ENCODE data around the gene MARCHF6. TPM values are rescaled to one million over a fixed set of nuclear protein-coding genes. Genes with fewer than 3 reads are reported as not detected.
A peak's percentile ranks its signal among the peaks of the same experiment; 100 is the strongest.
"Not testable (repeated sequence)": the region's sequence is repeated elsewhere in the genome, so short reads cannot be mapped to it uniquely, and the experiment has no call there.

Gene MARCHF6
- total RNA-seq, 4 donors from 2014 or later = 27.6 to 67.1 (median 37.0) TPM

DNA sequence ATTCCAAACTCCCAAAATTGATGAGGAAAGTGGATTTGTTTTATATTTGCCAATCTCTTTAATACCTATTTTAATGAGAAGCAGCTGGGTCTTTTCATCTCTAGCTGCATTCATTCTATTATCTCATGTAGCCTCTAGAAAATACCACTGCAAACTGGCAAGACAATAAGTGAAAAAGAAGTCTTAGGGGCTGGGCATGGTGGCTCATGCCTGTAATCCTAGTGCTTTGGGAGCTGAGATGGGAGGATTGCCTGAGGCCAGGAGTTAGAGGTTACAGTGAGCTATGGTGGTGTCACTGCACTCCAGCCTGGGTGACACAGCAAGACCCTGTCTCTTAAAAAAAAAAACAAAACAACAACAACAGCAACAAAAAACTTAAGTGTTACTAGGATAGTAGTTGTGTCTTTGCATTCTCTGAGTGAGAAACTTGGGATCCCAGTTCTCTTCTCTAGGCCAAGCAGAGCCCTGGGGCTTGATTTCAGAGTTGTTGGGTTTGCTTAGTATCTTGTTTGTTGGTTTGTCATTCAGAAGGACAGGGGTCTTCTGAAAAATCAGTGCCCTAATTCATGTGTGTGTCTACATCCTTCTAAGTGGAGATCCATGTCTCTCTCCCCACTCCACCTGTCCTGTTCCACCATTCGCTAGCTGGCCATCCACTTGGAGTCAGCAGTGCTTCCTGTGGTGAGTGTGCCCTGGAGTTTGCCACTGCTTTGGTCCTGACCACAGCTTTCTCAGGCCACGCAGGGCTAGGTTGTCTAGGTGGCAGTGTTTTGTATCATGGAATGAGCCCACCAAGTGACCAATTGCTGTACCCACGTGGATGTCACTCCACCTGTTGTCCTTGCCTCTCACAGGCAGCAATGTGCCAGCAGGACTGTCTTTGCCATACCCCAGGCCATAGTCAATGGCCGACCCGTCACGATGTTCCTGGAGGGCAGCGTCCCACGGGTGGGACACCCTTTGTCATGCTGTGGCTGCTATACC lies 19.5 kb downstream of the MARCHF6 start:
- H3K4me1 ChIP-seq = peaks cover 11 to 85% (median 36%) of the 10 kb centered on the region in 3 donors
- H3K9me3 ChIP-seq = no peaks in the 10 kb centered on the region
- intact Hi-C loops (cut with DNase I) = no loop called here
- peaks cover 0 to 12% (median 0%) of the 10 kb centered on the region in 3 donors for H3K36me3 ChIP-seq
- H3K27me3 ChIP-seq = no peaks in the 10 kb centered on the region
- no peak overlapping the region for H3K27ac ChIP-seq
- no peak overlapping the region for H3K4me3 ChIP-seq
- DNase-seq = no peak
- TF ChIP-seq, protein P1, sequence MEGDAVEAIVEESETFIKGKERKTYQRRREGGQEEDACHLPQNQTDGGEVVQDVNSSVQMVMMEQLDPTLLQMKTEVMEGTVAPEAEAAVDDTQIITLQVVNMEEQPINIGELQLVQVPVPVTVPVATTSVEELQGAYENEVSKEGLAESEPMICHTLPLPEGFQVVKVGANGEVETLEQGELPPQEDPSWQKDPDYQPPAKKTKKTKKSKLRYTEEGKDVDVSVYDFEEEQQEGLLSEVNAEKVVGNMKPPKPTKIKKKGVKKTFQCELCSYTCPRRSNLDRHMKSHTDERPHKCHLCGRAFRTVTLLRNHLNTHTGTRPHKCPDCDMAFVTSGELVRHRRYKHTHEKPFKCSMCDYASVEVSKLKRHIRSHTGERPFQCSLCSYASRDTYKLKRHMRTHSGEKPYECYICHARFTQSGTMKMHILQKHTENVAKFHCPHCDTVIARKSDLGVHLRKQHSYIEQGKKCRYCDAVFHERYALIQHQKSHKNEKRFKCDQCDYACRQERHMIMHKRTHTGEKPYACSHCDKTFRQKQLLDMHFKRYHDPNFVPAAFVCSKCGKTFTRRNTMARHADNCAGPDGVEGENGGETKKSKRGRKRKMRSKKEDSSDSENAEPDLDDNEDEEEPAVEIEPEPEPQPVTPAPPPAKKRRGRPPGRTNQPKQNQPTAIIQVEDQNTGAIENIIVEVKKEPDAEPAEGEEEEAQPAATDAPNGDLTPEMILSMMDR (IDR thresholded peaks at IDR 0.05) = no peak
- TF ChIP-seq POLR2A (IDR thresholded peaks at IDR 0.05) = no peak
- WGBS, 2 donors = 96 to 100% methylated on average over 3 of the region's 8 CpGs

DNA sequence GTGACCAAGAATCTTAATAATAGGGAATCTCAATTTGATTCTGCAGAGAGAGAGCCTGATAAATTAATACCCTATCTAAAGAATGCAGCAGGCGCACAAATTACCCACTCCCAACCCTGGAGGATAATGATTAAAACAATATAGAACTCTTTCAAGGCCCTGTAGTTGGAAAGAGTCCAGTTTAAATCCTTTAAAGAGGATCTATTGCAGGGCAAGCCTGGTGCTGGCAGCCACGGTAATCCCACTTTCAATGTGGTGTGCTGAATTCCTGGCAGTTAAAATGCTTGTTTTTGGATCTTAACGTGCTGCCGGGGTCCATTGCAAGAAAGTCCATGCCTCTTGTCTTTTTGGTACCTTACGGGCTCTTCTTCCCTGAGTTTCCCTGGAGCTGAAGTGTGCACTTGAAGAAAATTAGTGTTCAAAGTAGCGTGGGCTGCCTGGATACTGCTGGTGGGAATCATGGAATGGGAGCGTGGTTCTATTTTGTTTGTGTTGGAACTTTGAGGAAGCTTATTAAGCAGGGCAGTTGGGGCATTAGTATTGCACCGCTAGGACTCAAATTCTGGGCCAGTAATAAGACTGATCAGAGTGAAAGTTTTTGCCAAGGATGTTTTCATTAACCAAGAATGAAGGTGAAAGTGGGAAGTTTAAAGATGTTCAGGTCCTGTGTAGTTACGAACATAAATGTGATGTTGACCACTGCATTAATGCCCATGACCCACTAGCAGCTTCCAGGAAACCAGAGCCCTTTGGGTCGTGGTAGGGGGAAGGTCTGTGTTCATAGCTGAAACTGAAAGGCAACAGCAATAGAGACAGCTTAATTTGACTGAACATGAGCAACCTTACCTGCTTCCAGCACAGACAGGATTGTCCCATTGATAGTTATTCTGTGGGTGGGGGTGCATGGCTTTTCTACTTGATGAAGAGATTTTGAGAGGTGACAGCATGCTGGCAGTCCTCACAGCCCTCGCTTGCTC lies 20.8 kb downstream of the MARCHF6 start:
- no peak for DNase-seq
- WGBS, 2 donors = 45 to 49% methylated on average over 10 to 11 of the region's 11 CpGs
- Histone ChIP-seq H3K4me3 (no peak overlapping the region), H3K27me3 (no peaks in the 10 kb centered on the region), H3K4me1 (peaks cover 11 to 81% (median 39%) of the 10 kb centered on the region in 3 donors), H3K27ac (no peak overlapping the region), H3K9me3 (no peaks in the 10 kb centered on the region), H3K36me3 (peaks cover 0 to 14% (median 0%) of the 10 kb centered on the region in 3 donors)
- intact Hi-C loops (cut with DNase I) = no loop called here
- TF ChIP-seq, protein P1 (IDR thresholded peaks at IDR 0.05) = no peak
- TF ChIP-seq POLR2A (IDR thresholded peaks at IDR 0.05) = no peak

DNA sequence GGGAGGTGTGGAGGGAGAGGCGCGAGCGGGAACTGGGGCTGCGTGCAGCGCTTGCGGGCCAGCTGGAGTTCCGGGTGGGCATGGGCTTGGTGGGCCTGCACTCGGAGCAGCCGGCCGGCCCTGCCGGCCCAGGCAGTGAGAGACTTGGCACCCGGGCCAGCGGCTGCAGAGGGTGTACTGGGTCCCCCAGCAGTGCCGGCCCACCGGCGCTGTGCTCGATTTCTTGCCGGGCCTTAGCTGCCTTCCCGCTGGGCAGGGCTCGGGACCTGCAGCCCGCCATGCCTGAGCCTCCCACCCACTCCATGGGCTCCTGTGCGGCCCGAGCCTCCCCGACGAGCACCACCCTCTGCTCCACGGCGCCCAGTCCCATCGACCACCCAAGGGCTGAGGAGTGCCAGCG lies 21.7 kb downstream of the MARCHF6 start:
- H3K9me3 ChIP-seq; DNase-seq; H3K27ac ChIP-seq; intact Hi-C loops (cut with DNase I); H3K27me3 ChIP-seq; H3K4me3 ChIP-seq: not testable (repeated sequence)
- Histone ChIP-seq H3K36me3 (peaks cover 0 to 20% (median 0%) of the 10 kb centered on the region in 3 donors), H3K4me1 (peaks cover 11 to 79% (median 39%) of the 10 kb centered on the region in 3 donors)
- WGBS, 2 donors = 96% methylated on average over 4 of the region's 29 CpGs; no CpG with 5 or more reads in 1 of the 2 donors

DNA sequence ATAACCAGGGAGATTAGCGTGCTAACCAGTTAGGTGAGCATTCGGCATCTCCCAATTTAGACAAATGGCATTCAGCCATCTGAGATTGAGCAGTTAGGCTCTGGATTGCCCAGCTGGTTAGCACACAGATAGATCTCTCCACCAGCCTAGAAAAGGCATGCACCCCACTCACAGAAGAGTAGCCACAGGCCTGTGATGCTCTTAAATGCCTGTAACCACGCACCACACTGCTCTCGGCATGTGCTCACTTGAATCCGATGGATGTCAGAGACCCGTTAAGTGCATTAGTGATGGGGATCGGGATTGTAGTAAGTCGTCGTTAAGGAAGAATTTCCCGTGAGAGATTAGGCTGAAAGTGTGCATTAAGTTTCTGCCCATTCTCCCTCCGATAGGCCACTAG lies 23.0 kb downstream of the MARCHF6 start:
- no peaks in the 10 kb centered on the region for H3K27me3 ChIP-seq
- 93 to 94% methylated on average over 10 to 11 of the region's 11 CpGs for WGBS, 2 donors
- DNase-seq = no peak
- H3K4me3 ChIP-seq = no peak overlapping the region
- H3K4me1 ChIP-seq = peaks cover 11 to 67% (median 36%) of the 10 kb centered on the region in 3 donors
- H3K27ac ChIP-seq = peak overlapping the region in 1 of 4 donors; percentile 26
- intact Hi-C loops (cut with DNase I) = no loop called here
- H3K9me3 ChIP-seq = no peaks in the 10 kb centered on the region
- H3K36me3 ChIP-seq = peaks cover 0 to 31% (median 0%) of the 10 kb centered on the region in 3 donors
- TF ChIP-seq POLR2A (IDR thresholded peaks at IDR 0.05) = no peak
- TF ChIP-seq, protein P1 (IDR thresholded peaks at IDR 0.05) = no peak

DNA sequence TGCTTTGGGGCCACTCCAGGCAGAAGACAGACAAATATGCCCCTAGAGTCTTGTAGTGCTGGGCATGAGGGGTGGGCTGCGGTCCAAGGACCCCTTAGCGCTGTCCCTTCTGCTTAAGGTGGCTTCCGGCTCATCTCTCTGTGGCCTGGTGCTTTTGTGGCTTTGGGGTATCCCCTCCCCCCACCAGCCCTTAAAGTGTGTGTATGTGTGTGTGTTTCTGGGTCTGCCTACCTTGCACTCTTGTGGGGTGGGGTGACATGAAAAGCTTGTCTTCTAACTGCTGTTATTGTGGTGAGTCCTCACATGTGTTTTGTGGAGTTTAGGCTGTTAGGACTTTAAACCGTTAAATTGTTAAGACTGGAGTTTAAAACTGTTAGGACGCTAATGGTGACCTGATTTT lies 23.6 kb downstream of the MARCHF6 start:
- no peaks in the 10 kb centered on the region for H3K27me3 ChIP-seq
- TF ChIP-seq, protein P1 (IDR thresholded peaks at IDR 0.05) = no peak
- TF ChIP-seq POLR2A (IDR thresholded peaks at IDR 0.05) = no peak
- H3K36me3 ChIP-seq = peaks cover 0 to 36% (median 0%) of the 10 kb centered on the region in 3 donors
- intact Hi-C loops (cut with DNase I) = no loop called here
- H3K4me1 ChIP-seq = peaks cover 11 to 62% (median 31%) of the 10 kb centered on the region in 3 donors
- H3K4me3 ChIP-seq = no peak overlapping the region
- no peaks in the 10 kb centered on the region for H3K9me3 ChIP-seq
- peak overlapping the region in 2 of 4 donors; percentile 16 to 26 for H3K27ac ChIP-seq
- DNase-seq = no peak
- WGBS, 2 donors = 75 to 88% methylated on average over 2 to 5 of the region's 5 CpGs

All from esophagus squamous epithelium (tissue), 5 donors.